ENCODE measurements around the gene PRSS27.

GRCh38 chr16:2689968-2690801 lies 29.8 kb downstream of the PRSS27 start:
- TF ChIP-seq CTCF (IDR thresholded peaks at IDR 0.05), result no peak
- TF ChIP-seq POLR2A (IDR thresholded peaks at IDR 0.05), result no peak
